Measurements from ENCODE around the gene USP54. TPM values are rescaled to one million over a fixed set of nuclear protein-coding genes. Genes with fewer than 3 reads are reported as not detected.
A peak's percentile ranks its signal among the peaks of the same experiment; 100 is the strongest.

USP54 gene
- total and polyA plus RNA-seq, 2 experiments from 2014 or later: 15.1 to 27.4 TPM

- H3K9me2 ChIP-seq (ENCODE audit: insufficient read depth): no peaks in the 10 kb centered on the region
- peaks cover 49% of the 10 kb centered on the region for H3K79me2 ChIP-seq (replicated peaks; ENCODE audit: insufficient read depth)
- peak overlapping the region; percentile 87 for H2AFZ ChIP-seq
- TF ChIP-seq EZH2 (IDR thresholded peaks at IDR 0.05; ENCODE audit: low read depth, unreplicated experiment) (no peak), ZNF114 (CRISPR knock-in tag; IDR thresholded peaks at IDR 0.05) (no peak), ZNF331 (CRISPR knock-in tag; IDR thresholded peaks at IDR 0.05; ENCODE audit: low read depth) (no peak), STAT1 (IDR thresholded peaks at IDR 0.05; ENCODE audit: unreplicated experiment) (no peak), EZH2phosphoT487 (IDR thresholded peaks at IDR 0.05; ENCODE audit: unreplicated experiment) (no peak), POLR2AphosphoS5 (IDR thresholded peaks at IDR 0.05; ENCODE audit: low read depth) (no peak), ETS1 (IDR thresholded peaks at IDR 0.05) (no peak)
- TF ChIP-seq, protein P1, sequence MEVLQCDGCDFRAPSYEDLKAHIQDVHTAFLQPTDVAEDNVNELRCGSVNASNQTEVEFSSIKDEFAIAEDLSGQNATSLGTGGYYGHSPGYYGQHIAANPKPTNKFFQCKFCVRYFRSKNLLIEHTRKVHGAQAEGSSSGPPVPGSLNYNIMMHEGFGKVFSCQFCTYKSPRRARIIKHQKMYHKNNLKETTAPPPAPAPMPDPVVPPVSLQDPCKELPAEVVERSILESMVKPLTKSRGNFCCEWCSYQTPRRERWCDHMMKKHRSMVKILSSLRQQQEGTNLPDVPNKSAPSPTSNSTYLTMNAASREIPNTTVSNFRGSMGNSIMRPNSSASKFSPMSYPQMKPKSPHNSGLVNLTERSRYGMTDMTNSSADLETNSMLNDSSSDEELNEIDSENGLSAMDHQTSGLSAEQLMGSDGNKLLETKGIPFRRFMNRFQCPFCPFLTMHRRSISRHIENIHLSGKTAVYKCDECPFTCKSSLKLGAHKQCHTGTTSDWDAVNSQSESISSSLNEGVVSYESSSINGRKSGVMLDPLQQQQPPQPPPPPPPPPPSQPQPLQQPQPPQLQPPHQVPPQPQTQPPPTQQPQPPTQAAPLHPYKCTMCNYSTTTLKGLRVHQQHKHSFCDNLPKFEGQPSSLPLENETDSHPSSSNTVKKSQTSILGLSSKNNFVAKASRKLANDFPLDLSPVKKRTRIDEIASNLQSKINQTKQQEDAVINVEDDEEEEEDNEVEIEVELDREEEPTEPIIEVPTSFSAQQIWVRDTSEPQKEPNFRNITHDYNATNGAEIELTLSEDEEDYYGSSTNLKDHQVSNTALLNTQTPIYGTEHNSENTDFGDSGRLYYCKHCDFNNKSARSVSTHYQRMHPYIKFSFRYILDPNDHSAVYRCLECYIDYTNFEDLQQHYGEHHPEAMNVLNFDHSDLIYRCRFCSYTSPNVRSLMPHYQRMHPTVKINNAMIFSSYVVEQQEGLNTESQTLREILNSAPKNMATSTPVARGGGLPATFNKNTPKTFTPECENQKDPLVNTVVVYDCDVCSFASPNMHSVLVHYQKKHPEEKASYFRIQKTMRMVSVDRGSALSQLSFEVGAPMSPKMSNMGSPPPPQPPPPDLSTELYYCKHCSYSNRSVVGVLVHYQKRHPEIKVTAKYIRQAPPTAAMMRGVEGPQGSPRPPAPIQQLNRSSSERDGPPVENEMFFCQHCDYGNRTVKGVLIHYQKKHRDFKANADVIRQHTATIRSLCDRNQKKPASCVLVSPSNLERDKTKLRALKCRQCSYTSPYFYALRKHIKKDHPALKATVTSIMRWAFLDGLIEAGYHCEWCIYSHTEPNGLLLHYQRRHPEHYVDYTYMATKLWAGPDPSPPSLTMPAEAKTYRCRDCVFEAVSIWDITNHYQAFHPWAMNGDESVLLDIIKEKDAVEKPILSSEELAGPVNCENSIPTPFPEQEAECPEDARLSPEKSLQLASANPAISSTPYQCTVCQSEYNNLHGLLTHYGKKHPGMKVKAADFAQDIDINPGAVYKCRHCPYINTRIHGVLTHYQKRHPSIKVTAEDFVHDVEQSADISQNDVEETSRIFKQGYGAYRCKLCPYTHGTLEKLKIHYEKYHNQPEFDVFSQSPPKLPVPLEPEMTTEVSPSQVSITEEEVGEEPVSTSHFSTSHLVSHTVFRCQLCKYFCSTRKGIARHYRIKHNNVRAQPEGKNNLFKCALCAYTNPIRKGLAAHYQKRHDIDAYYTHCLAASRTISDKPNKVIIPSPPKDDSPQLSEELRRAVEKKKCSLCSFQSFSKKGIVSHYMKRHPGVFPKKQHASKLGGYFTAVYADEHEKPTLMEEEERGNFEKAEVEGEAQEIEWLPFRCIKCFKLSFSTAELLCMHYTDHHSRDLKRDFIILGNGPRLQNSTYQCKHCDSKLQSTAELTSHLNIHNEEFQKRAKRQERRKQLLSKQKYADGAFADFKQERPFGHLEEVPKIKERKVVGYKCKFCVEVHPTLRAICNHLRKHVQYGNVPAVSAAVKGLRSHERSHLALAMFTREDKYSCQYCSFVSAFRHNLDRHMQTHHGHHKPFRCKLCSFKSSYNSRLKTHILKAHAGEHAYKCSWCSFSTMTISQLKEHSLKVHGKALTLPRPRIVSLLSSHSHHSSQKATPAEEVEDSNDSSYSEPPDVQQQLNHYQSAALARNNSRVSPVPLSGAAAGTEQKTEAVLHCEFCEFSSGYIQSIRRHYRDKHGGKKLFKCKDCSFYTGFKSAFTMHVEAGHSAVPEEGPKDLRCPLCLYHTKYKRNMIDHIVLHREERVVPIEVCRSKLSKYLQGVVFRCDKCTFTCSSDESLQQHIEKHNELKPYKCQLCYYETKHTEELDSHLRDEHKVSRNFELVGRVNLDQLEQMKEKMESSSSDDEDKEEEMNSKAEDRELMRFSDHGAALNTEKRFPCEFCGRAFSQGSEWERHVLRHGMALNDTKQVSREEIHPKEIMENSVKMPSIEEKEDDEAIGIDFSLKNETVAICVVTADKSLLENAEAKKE (CRISPR knock-in tag; IDR thresholded peaks at IDR 0.05): no peak
- DNase-seq (ENCODE audit: low spot score) (peak; percentile 70), ATAC-seq (peak; percentile 85)
- peak overlapping the region; percentile 94 for H3K27ac ChIP-seq (ENCODE audit: low read depth)
- peaks cover 15% of the 10 kb centered on the region for H3K4me1 ChIP-seq (ENCODE audit: insufficient read depth)
- H3K4me3 ChIP-seq: peak overlapping the region; percentile 95
- no peaks in the 10 kb centered on the region for H4K20me1 ChIP-seq (replicated peaks; ENCODE audit: insufficient read depth)
- H3K27me3 ChIP-seq (ENCODE audit: insufficient read depth): no peaks in the 10 kb centered on the region
- Mint-ChIP-seq H3K9me3 (no peaks in the 10 kb centered on the region; the same call in 2 of the 3 replicates), H3K36me3 (ENCODE audit: low read depth) (peaks cover 18% of the 10 kb centered on the region), H3K27ac (peak overlapping the region; percentile 86), H3K4me3 (peak overlapping the region; percentile 87), H3K27me3 (ENCODE audit: insufficient read depth, low read depth, poor library complexity) (peaks cover 4% of the 10 kb centered on the region), H3K4me1 (peaks cover 24% of the 10 kb centered on the region)
- peaks cover 6% of the 10 kb centered on the region; the same call in 1 of the 2 replicates for H3F3A ChIP-seq (replicated peaks; ENCODE audit: low read depth)
- peak overlapping the region; percentile 98 for H3K4me2 ChIP-seq
- no peaks in the 10 kb centered on the region; the same call in 1 of the 2 replicates for H3K36me3 ChIP-seq (ENCODE audit: insufficient read depth)
Observed at GRCh38 chr10:73495226-73495883, 95.8 kb downstream of the USP54 start.

Measured in GM23338 (cell line).